Osteoblast (primary cell): ENCODE data around the gene SPATA1. TPM values are rescaled to one million over a fixed set of nuclear protein-coding genes. Genes with fewer than 3 reads are reported as not detected.

ENCODE experiments used
- DNase-seq: peaks from one replicate; pipeline ENCODE4 v3.0.0; 2011; ENCODE audit warnings: low spot score, mixed read lengths; ENCODE audit not compliant: insufficient read length; ENCODE audit errors: missing footprints
- H2AFZ ChIP-seq: 2 replicates; pipeline ENCODE4 v1.6.0; 2011; ENCODE audit warnings: mild to moderate bottlenecking, low read length
- H3K27ac ChIP-seq: 2 replicates; pipeline ENCODE4 v1.5.1; 2011; ENCODE audit warnings: mild to moderate bottlenecking, low read depth, low read length, moderate library complexity
- H3K27me3 ChIP-seq: 2 replicates; pipeline ENCODE4 v1.6.0; 2012; ENCODE audit warnings: mild to moderate bottlenecking, control low read depth, inconsistent platforms, low read length, moderate library complexity; ENCODE audit not compliant: insufficient read depth
- H3K36me3 ChIP-seq: 2 replicates; pipeline ENCODE4 v1.5.1; 2011; ENCODE audit warnings: mild to moderate bottlenecking, low read length, control low read depth, moderate library complexity; ENCODE audit not compliant: insufficient read depth
- H3K4me1 ChIP-seq: 2 replicates; pipeline ENCODE4 v1.5.1; 2011; ENCODE audit warnings: mild to moderate bottlenecking, low read length, control low read depth, moderate library complexity; ENCODE audit not compliant: insufficient read depth
- H3K4me2 ChIP-seq: 2 replicates; pipeline ENCODE4 v1.6.0; 2011; ENCODE audit warnings: mild to moderate bottlenecking, low read length; ENCODE audit not compliant: insufficient read depth
- H3K4me3 ChIP-seq: fragments of 200-600 bp; sonication (generic); 3 replicates; pipeline ENCODE4 v1.5.1; 2012; ENCODE audit warnings: mild to moderate bottlenecking, low read length, inconsistent platforms; ENCODE audit not compliant: insufficient read depth
- H3K79me2 ChIP-seq: 2 replicates; pipeline ENCODE4 v1.6.0; 2012; ENCODE audit warnings: mild to moderate bottlenecking, low read length, control low read depth, inconsistent platforms; ENCODE audit not compliant: insufficient read depth
- H3K9me3 ChIP-seq: 2 replicates; pipeline ENCODE4 v1.5.1; 2011; ENCODE audit warnings: low read depth, low read length, control low read depth
- H4K20me1 ChIP-seq: 2 replicates; pipeline ENCODE4 v1.6.0; 2012; ENCODE audit warnings: mild to moderate bottlenecking, low read length, control low read depth; ENCODE audit not compliant: insufficient read depth
- CTCF ChIP-seq: IDR thresholded peaks from 2 replicates; pipeline ENCODE4 v1.5.1; 2011; ENCODE audit warnings: mild to moderate bottlenecking, low read depth, low read length, moderate library complexity; ENCODE audit errors: extremely low read depth
- total RNA-seq: library from RNA; depleted of rRNA; stranded (reverse); fragments of >200 nt; gene quantifications from 2 replicates; pipeline ENCODE4 v1.2.3, GENCODE V29; 2012

The SPATA1 gene
- total RNA-seq, 1 donor: 1.8 TPM

GRCh38 chr1:84615790-84616189 lies 109.6 kb downstream of the SPATA1 start:
- Histone ChIP-seq H3K4me2 (no peak overlapping the region), H3K36me3 (no peaks in the 10 kb centered on the region)
- no peak for TF ChIP-seq CTCF

More at GRCh38 chr1:84615790-84616189, 109.6 kb downstream of the SPATA1 start:
- Histone ChIP-seq H2AFZ (no peak overlapping the region), H4K20me1 (no peaks in the 10 kb centered on the region), H3K27ac (no peak overlapping the region), H3K79me2 (no peaks in the 10 kb centered on the region), H3K4me3 (no peak overlapping the region), H3K9me3 (peaks cover 3% of the 10 kb centered on the region), H3K27me3 (no peaks in the 10 kb centered on the region), H3K4me1 (peaks cover 17% of the 10 kb centered on the region)
- no peak for DNase-seq

Other genes starting within 250 kb of the SPATA1 start
- under 0.01 and 0.29 TPM in 2 replicates for gene SAMD13, start 204.7 kb upstream of the SPATA1 start, total RNA-seq
- not detected in 2 replicates for gene DNASE2B, start 107.9 kb upstream of the SPATA1 start, total RNA-seq
- 29.3 and 35.4 TPM in 2 replicates for gene RPF1, start 27.1 kb upstream of the SPATA1 start, total RNA-seq
- gene GNG5, start 195 bp downstream of the SPATA1 start, total RNA-seq: 23.5 and 23.6 TPM in 2 replicates
- gene CTBS, start 68.1 kb downstream of the SPATA1 start, total RNA-seq: 13.0 and 18.3 TPM in 2 replicates
- gene SSX2IP, start 184.1 kb downstream of the SPATA1 start, total RNA-seq: 10.9 TPM in 2 replicates